ENCODE results near the gene EXD2.
"Not testable (repeated sequence)": the region's sequence is repeated elsewhere in the genome, so short reads cannot be mapped to it uniquely, and the experiment has no call there.

Gene EXD2, protein sequence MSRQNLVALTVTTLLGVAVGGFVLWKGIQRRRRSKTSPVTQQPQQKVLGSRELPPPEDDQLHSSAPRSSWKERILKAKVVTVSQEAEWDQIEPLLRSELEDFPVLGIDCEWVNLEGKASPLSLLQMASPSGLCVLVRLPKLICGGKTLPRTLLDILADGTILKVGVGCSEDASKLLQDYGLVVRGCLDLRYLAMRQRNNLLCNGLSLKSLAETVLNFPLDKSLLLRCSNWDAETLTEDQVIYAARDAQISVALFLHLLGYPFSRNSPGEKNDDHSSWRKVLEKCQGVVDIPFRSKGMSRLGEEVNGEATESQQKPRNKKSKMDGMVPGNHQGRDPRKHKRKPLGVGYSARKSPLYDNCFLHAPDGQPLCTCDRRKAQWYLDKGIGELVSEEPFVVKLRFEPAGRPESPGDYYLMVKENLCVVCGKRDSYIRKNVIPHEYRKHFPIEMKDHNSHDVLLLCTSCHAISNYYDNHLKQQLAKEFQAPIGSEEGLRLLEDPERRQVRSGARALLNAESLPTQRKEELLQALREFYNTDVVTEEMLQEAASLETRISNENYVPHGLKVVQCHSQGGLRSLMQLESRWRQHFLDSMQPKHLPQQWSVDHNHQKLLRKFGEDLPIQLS

DNA sequence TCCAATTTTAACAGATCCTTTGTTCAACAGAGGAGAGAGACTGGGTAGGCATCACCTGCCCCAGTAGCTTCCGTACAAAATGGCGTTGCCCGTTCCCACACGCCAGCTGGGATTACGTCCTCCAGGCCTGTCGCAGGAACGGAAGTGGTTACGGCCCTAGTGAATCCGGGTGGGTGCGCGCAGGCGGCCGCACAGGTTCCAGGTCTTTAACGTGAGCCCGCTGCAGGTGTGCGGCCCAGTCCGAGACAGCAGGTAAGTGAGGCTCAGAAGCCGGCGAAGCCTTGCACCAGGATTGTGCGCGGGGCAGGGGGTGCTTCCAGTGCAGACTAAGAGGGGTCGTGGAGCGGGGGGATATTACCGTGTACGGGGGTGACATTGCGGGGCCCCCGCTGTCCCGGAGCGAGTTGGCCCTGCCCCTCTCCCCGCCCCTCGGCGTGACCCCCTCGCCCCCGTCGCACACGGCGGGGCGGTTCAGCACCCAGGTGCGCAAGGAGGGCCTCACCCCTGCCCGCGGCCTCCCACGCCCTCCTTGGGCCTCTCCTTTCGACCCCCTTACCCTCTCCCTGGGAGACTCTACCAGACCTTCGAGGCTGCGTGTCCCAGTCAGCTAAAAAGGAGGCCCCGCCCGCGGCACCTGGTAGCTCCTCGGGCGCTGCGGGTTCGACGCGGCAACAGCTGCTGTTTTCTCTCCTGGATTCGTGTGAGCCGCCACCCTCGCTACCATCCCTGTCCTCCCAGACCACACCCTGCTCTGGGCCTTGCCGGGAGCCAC is at the start of gene EXD2:
Gene EXD2, plus strand, starts transcription at position 159 of the 772 bp plus-strand sequence. CDS start 17,973 bp downstream, outside the sequence.
- peak; percentile 21 to 45 for DNase-seq (ENCODE audit: low read depth in 2 of 2)

DNA sequence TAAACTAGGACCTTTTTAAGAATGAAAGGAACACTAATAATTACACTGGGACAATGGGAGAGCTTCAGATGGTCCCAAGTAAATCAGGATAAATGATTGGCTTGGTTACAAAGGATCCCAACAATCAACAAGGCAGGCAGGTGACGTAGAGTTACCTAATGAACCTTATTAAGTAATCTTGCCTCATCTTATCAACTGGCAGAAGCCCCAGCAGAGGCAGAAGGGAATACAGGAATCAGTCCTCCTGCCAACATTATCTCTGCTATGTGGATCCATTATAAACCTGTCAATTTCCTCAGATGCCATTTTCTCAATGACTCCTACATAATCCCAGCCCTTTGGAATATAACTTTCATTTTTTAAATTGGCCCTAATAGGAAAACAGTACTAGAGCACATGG is 49.7 kb upstream of the EXD2 start:
- no peak for DNase-seq (ENCODE audit: low read depth in 2 of 2)

- no peak for DNase-seq (ENCODE audit: low read depth in 2 of 2)
Observed at GRCh38 chr14:69142101-69142500, 49.2 kb upstream of the EXD2 start.

GRCh38 chr14:69149461-69150244 is 41.6 kb upstream of the EXD2 start:
- DNase-seq (ENCODE audit: low read depth in 2 of 2) = no peak

DNA sequence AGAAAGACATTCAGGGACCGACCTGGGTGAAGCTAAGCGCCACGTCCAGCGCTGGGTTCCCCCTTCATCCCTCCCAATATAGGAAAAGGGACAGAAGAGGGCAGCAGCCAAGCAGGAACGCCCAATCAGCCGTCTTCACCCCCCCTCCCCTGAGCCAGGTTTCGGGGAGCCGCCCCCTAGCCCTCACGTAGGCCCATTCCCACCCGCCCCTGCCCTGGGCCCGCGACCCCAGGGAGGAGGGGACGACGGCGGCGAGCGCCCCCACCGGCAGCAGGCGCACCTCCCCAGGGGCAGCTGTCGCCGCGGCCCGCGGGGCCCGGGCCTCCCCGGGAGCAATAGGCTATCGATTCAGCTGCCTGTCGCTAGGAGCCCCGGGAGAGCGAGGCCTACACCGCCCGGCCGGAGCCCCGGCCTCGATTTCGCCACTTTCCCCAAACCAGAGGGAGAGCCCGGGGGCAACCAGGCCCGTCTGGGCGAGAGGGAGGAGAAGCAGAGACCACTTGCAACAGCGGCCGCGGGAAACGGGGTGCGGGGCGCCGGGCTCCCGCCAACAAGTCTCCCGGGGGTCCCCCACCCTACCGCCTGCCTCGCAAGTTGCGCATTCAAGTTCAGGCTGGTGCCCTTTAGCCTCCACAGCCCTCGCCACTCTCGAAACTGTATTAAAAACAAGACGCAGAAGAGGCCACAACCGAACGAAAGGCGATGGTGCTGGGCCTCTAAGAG is 39.7 kb upstream of the EXD2 start:
- DNase-seq (ENCODE audit: low read depth in 2 of 2) = peak; percentile 50 to 53

- peak in 1 of 2 donors; percentile 4 for DNase-seq (ENCODE audit: low read depth in 2 of 2)
Observed at GRCh38 chr14:69152181-69152901, 39.0 kb upstream of the EXD2 start.

DNA sequence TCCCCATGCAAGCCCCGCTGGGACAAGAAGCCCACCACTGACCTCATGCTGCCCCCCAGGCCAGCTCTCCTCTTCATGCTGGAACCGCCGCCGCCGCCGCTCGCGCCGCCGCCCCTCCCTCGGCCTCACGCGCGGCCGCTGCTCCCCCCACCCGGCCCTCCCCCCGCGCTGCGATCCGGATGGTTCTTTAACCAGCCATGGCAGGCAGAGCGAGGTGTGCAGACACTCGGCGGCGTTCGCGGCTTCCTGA is 38.5 kb upstream of the EXD2 start, which contains the start of gene DCAF5:
Gene DCAF5, minus strand, starts transcription at position 218 of the 250 bp plus-strand sequence. Its CDS starts 141 bp downstream, at position 77.
- DNase-seq (ENCODE audit: low read depth in 2 of 2) = peak; percentile 81 to 83

- DNase-seq (ENCODE audit: low read depth in 2 of 2) = no peak
Observed at GRCh38 chr14:69153152-69153872, 38.0 kb upstream of the EXD2 start.

DNA sequence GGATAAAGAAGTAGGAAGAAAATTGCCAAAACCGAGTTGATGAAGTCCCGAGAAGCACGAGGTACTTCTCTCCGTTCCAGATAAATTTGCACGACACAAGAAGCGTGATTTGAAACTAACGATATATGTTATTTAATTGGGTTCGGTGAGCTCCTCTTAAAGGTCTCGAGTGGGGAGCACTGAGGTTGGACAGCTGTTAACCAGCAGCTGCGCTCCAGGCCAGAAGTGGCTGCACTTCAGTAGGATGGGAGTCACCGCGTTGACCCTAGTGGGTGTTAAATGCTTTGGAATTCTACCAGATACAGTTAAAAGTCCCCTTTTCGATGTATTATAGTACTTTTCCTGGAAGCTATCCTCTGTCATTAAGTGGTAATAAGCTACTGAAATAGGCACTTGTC is 37.4 kb upstream of the EXD2 start:
- no peak for DNase-seq (ENCODE audit: low read depth in 2 of 2)

GRCh38 chr14:69154779-69155178 is 36.5 kb upstream of the EXD2 start:
- no peak for DNase-seq (ENCODE audit: low read depth in 2 of 2)

DNA sequence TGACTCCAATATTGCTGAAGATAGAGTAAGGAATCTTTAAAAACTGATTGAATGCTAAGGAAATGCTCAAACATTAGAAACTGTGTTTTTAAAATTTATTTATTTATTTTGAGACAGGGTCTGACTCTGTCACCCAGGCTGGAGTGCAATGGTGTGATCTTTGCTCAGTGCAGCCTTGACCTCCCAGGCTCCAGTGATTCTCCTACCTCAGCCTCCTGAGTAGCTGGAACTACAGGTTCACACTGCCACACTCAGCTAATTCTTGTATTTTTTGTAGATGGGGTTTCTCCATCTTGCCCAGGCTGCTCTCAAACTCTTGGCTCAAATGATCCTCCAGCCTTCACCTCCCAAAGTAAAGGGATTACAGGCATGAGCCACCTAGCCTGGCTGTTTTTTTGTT is 35.1 kb upstream of the EXD2 start:
- DNase-seq (ENCODE audit: low read depth in 2 of 2) = no peak

- no peak for DNase-seq (ENCODE audit: low read depth in 2 of 2)
Observed at GRCh38 chr14:69161590-69161989, 29.7 kb upstream of the EXD2 start.

GRCh38 chr14:69165787-69166186 is 25.5 kb upstream of the EXD2 start:
- DNase-seq (ENCODE audit: low read depth in 2 of 2) = not testable (repeated sequence)

DNA sequence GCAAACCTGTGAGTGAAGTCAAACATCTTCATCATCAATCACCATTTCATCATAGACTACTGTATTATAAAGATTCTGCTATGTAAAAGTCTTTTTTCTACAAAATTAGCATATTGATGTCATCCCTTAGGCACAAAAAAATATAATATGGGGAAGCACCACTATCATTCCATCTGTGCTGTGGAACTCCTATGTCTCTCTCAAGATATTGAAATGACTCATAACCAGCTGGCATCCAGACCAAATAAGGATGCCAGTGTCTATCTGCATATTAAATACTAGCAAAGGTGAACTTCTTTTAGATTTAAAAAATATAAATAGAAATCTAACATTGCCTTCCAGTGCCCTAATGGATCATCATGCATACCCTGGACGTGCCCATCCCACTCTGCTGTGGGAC is 20.5 kb upstream of the EXD2 start:
- DNase-seq (ENCODE audit: low read depth in 2 of 2) = no peak

DNA sequence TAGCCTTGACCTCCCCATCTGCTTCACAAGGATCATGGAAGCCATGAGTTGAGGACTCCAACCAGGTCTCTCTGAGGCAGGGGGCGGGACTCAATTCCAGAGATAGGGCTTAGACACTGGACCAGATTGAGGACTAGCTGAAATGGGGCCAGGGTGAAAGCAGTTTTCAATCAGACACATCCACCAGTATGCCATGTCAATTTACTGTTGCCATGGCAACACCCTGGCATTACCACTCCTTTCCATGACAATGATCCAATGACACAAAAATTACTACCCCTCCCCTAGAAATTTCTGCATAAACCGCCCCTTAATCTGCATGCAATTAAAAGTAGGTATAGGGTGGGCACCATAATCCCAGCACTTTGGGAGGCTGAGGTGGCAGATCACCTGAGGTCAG is 19.7 kb upstream of the EXD2 start:
- no peak for DNase-seq (ENCODE audit: low read depth in 2 of 2)

GRCh38 chr14:69175130-69175529 is 16.2 kb upstream of the EXD2 start:
- DNase-seq (ENCODE audit: low read depth in 2 of 2) = no peak

- no peak for DNase-seq (ENCODE audit: low read depth in 2 of 2)
Observed at GRCh38 chr14:69181491-69181890, 9.8 kb upstream of the EXD2 start.

GRCh38 chr14:69182580-69182979 is 8.7 kb upstream of the EXD2 start:
- not testable (repeated sequence) for DNase-seq (ENCODE audit: low read depth in 2 of 2)

GRCh38 chr14:69183735-69184134 is 7.6 kb upstream of the EXD2 start:
- DNase-seq (ENCODE audit: low read depth in 2 of 2) = no peak

- DNase-seq (ENCODE audit: low read depth in 2 of 2) = no peak
Observed at GRCh38 chr14:69190191-69190590, 1.1 kb upstream of the EXD2 start.

All from stimulated activated CD8-positive, alpha-beta memory T cell treated with anti-CD3 and anti-CD28 coated beads, Interleukin-7, amount 100 ng/mL, for 1 hour (primary cell).